Gastrocnemius medialis (tissue), 4 donors: ENCODE data around the gene NDUFAF8. TPM values are rescaled to one million over a fixed set of nuclear protein-coding genes. Genes with fewer than 3 reads are reported as not detected.

Source experiments
- ATAC-seq, 2 donors: fragments of 150-250 bp; one replicate each; pipeline ENCODE4 v1.9.1; 2016
- DNase-seq, 2 donors: peaks; one replicate each; pipeline ENCODE4 v3.0.0-alpha.2; 2019
- H3K27ac ChIP-seq, 4 donors: fragments of 200-600 bp; sonication (generic); 1 replicate in 1 of 4; 2 replicates in 3 of 4; pipeline ENCODE4 v1.5.1; 2016 to 2018; ENCODE audit warnings: mild to moderate bottlenecking in 2 of 4, moderate library complexity in 1 of 4
- H3K27me3 ChIP-seq, 3 donors: fragments of 200-600 bp; sonication (generic) in 2 of 3; 1 replicate in 1 of 3; 2 replicates in 2 of 3; pipeline versions ENCODE4 v1.5.1 to v1.6.0; 2016 to 2019; ENCODE audit warnings: mild to moderate bottlenecking in 1 of 3, moderate library complexity in 1 of 3
- H3K36me3 ChIP-seq, 2 donors: fragments of 200-600 bp; sonication (generic) in 1 of 2; one replicate each; pipeline ENCODE4 v1.5.1; 2017 to 2018
- H3K4me1 ChIP-seq, 2 donors: fragments of 200-600 bp; sonication (generic) in 1 of 2; one replicate each; pipeline ENCODE4 v1.5.1; 2016 to 2017; ENCODE audit warnings: mild to moderate bottlenecking in 2 of 2
- H3K4me3 ChIP-seq, 4 donors: fragments of 200-600 bp; sonication (generic) in 3 of 4; 1 replicate in 1 of 4; 2 replicates in 3 of 4; pipeline ENCODE4 v1.5.1; 2016 to 2019; ENCODE audit warnings: mild to moderate bottlenecking in 2 of 4
- H3K9me3 ChIP-seq, 3 donors: fragments of 200-600 bp; sonication (generic) in 2 of 3; 1 replicate in 1 of 3; 2 replicates in 2 of 3; pipeline ENCODE4 v1.5.1; 2016 to 2019
- POLR2A ChIP-seq, 2 donors: fragments of 450-650 bp; IDR thresholded peaks; one replicate each; pipeline ENCODE4 v1.6.1; 2017; ENCODE audit warnings: antibody characterized with exemption in 2 of 2, mild to moderate bottlenecking in 2 of 2, moderate library complexity in 2 of 2
- in situ Hi-C, 4 donors: fragments of 200-750 bp; cut with MboI; loops; one replicate each; pipeline versions ENCODE4 v1.15.0 to v1.8.0; 2017; ENCODE audit warnings: low sequenced_read_pairs in 4 of 4
- intact Hi-C: fragments of 100-400 bp; cut with DNase I; formaldehyde crosslinking; loops from one replicate; pipeline ENCODE4 v1.15.1; 2023; ENCODE audit warnings: low total_unique reads
- total RNA-seq, 4 donors: library from RNA; depleted of rRNA; stranded (reverse); fragments of >200 nt; gene quantifications; one replicate each; pipeline versions ENCODE4 v1.1.0 to v1.2.3, GENCODE V29; 2016
- TF ChIP-seq, protein P1 (sequence below), 5 experiments: fragments of 450-650 bp in 3 of 5; fragments of 200-600 bp in 2 of 5; sonication (generic) in 2 of 5; IDR thresholded peaks in 4 of 5; conservative IDR thresholded peaks in 1 of 5; 1 replicate in 4 of 5; 2 replicates in 1 of 5; pipeline ENCODE4 v1.5.1; 2016 to 2019; ENCODE audit warnings: antibody characterized with exemption in 5 of 5, mild to moderate bottlenecking in 3 of 5, moderate library complexity in 3 of 5

The NDUFAF8 gene
- total RNA-seq, 4 donors from 2014 or later = 39.4 to 700 (median 74.5) TPM

DNA sequence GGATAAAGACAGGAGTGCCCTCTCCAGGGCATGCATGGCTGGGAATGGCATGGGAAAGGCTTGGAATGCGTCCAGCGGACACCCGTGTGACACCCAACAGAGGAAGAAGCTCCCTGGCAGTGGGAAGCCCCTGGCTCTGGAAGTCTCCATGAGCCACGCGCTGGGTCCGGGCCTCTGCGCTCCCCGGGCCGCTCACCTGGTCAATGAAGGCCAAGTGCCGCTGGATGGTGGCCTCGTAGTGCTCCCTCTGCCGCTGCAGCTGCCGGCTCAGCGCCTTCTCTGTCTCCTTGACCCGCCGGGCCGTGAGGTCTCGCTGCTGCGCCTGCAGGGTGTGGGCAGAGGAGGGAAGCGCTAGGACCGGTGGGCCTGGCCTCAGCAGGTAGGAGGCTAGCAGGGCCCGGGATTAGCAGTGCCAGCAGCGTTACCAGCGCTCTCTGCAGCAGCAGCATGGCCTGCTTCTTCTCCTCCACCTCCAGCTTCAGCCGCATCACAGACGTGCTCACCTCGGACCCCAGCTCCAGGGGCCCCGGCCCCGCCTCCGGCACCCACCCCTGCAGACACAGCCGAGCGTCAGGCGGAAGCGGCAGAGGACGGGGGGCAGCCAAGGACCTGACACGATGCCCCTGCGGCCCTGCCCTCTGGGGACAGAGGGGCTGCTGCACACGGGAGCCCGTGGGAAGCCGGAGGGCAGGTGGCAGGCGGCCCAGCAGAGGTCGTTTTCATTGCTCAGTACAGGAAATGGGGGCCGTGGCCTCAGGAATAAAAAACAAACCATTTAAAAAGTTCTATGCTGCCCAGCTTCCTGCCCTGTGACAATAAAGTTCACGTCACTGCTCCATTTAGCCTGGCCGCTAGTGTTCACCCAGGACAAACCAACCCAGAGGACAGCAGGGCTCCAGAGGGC, 42.4 kb upstream of the NDUFAF8 start:
- DNase-seq (no peak), ATAC-seq (peak in 1 of 2 donors; percentile 27)
- Histone ChIP-seq H3K4me1 (no peaks in the 10 kb centered on the region), H3K27me3 (no peaks in the 10 kb centered on the region), H3K9me3 (no peaks in the 10 kb centered on the region), H3K4me3 (peak overlapping the region in 1 of 4 donors; percentile 27), H3K36me3 (no peaks in the 10 kb centered on the region), H3K27ac (peak overlapping the region in 1 of 4 donors; percentile 43)
- TF ChIP-seq, protein P1, sequence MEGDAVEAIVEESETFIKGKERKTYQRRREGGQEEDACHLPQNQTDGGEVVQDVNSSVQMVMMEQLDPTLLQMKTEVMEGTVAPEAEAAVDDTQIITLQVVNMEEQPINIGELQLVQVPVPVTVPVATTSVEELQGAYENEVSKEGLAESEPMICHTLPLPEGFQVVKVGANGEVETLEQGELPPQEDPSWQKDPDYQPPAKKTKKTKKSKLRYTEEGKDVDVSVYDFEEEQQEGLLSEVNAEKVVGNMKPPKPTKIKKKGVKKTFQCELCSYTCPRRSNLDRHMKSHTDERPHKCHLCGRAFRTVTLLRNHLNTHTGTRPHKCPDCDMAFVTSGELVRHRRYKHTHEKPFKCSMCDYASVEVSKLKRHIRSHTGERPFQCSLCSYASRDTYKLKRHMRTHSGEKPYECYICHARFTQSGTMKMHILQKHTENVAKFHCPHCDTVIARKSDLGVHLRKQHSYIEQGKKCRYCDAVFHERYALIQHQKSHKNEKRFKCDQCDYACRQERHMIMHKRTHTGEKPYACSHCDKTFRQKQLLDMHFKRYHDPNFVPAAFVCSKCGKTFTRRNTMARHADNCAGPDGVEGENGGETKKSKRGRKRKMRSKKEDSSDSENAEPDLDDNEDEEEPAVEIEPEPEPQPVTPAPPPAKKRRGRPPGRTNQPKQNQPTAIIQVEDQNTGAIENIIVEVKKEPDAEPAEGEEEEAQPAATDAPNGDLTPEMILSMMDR (IDR thresholded peaks at IDR 0.05 in 4 of 5, conservative IDR thresholded peaks at IDR 0.05 in 1 of 5) = no peak
- no peak for TF ChIP-seq POLR2A (IDR thresholded peaks at IDR 0.05)
- intact Hi-C loops (no loop called here), in situ Hi-C loops (no loop called here)

DNA sequence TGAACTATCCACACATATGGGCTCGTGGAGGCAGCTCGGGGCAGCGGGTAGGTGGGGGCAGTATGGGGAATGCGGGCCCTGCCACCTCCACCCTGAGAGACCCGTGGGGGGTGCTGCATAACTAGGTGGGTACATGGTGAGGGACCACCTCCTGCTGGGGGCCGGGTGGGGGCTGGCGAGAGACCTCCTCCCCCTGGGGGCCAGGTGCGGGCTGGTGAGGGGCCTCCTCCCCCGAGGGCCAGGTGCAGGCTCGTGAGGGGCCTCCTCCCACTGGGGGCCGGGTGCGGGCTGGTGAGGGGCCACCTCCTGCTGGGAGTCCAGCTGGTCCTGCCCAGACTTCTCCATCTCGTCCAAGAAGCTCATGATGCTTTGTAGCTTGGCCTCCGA, 41.7 kb upstream of the NDUFAF8 start:
- no peak for DNase-seq
- in situ Hi-C loops (no loop called here), intact Hi-C loops (no loop called here)
- no peaks in the 10 kb centered on the region for H3K4me1 ChIP-seq
- H3K9me3 ChIP-seq = no peaks in the 10 kb centered on the region
- TF ChIP-seq, protein P1 (IDR thresholded peaks at IDR 0.05 in 4 of 5, conservative IDR thresholded peaks at IDR 0.05 in 1 of 5) = no peak
- no peak for TF ChIP-seq POLR2A (IDR thresholded peaks at IDR 0.05)
- no peak for ATAC-seq
- peak overlapping the region in 1 of 4 donors; percentile 43 for H3K27ac ChIP-seq
- no peaks in the 10 kb centered on the region for H3K27me3 ChIP-seq
- H3K36me3 ChIP-seq = no peaks in the 10 kb centered on the region
- peak overlapping the region in 1 of 4 donors; percentile 27 for H3K4me3 ChIP-seq

DNA sequence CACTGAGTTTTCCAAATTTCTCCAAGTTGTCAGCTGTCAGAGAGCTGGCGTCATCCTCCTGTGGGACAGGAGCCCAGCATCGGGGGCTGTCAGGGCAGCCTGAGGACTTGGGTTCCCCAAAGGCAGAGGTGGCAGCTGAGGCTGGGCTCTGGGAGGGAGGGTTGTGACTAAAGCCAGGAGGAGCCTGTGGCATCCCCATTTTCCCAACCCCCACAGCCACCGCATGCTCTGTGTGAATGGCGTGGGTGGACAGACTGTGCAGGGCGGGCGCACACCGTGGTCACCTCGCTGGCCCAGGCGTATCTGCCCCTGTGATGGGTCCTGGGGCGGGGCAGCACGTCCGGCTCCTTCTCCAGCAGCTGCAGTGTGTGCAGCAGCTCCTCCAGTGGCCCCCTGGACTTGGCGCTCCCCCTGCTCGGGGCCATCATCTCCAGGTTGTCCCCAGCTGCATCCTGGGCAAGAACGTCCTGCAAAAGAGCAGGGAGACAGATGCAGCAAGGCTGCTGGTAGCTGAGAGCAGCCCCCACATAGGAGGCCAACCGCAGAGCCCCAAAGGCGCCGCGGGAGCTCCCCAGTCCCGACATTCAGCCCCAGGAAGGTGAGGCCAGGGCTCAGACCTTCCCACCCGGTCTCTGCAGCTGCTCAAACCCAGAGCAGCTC, 41.2 kb upstream of the NDUFAF8 start:
- Histone ChIP-seq H3K36me3 (no peaks in the 10 kb centered on the region), H3K27ac (peak overlapping the region in 1 of 4 donors; percentile 43), H3K4me1 (no peaks in the 10 kb centered on the region), H3K9me3 (no peaks in the 10 kb centered on the region), H3K4me3 (no peak overlapping the region), H3K27me3 (no peaks in the 10 kb centered on the region)
- intact Hi-C loops = no loop called here
- TF ChIP-seq, protein P1 (IDR thresholded peaks at IDR 0.05 in 4 of 5, conservative IDR thresholded peaks at IDR 0.05 in 1 of 5) = no peak
- no peak for TF ChIP-seq POLR2A (IDR thresholded peaks at IDR 0.05)
- ATAC-seq (no peak), DNase-seq (no peak)
- in situ Hi-C loops = no loop called here

DNA sequence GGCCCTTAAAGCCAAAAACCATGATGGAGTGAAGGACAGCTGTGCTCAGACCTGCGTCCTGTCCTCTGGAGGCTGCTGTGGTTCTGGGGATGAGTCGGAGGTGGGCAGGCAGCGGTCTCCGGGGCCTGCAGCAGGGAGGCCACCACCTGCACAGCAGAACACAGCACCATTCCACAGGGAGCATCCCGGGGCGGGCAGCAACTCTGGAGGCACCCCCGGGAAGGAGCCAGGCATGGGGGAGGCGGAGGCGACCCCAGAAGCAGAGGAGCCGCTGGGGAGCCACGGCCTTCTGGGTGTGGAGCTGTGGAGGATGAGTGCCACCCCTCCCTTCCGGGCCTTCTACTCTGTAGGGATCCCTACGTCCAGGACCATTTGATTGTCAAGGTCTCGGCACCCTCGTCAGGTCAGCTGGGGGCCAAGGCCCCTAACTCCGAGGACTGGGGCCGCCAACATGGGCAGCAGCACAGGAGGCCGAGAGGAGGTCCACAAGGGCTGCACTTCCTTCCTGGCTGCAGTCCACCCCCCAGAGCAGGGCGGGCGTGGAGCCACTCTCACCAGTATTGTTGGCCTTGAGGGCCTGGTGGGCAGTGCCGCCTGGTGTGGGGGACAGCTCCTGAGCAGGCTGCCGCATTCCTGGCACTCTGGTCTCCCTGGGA, 40.2 kb upstream of the NDUFAF8 start:
- no peak for ATAC-seq

More for the DNA sequence above, 40.2 kb upstream of the NDUFAF8 start:
- no peak for DNase-seq
- Histone ChIP-seq H3K27me3 (no peaks in the 10 kb centered on the region), H3K36me3 (no peaks in the 10 kb centered on the region), H3K27ac (no peak overlapping the region), H3K9me3 (no peaks in the 10 kb centered on the region), H3K4me3 (no peak overlapping the region), H3K4me1 (no peaks in the 10 kb centered on the region)
- in situ Hi-C loops (no loop called here), intact Hi-C loops (no loop called here)
- no peak for TF ChIP-seq POLR2A (IDR thresholded peaks at IDR 0.05)
- TF ChIP-seq, protein P1 (IDR thresholded peaks at IDR 0.05 in 4 of 5, conservative IDR thresholded peaks at IDR 0.05 in 1 of 5) = no peak
